Activated CD4-positive, alpha-beta T cell treated with anti-CD3 and anti-CD28 coated beads, Interleukin-2, amount 50 U/mL, for 48 hours (primary cell): ENCODE data around the gene GALNT1.

Experiments
- DNase-seq, 2 experiments: peaks; one replicate each; pipeline ENCODE4 v3.0.0-alpha.2; 2020

The GALNT1 gene

DNA sequence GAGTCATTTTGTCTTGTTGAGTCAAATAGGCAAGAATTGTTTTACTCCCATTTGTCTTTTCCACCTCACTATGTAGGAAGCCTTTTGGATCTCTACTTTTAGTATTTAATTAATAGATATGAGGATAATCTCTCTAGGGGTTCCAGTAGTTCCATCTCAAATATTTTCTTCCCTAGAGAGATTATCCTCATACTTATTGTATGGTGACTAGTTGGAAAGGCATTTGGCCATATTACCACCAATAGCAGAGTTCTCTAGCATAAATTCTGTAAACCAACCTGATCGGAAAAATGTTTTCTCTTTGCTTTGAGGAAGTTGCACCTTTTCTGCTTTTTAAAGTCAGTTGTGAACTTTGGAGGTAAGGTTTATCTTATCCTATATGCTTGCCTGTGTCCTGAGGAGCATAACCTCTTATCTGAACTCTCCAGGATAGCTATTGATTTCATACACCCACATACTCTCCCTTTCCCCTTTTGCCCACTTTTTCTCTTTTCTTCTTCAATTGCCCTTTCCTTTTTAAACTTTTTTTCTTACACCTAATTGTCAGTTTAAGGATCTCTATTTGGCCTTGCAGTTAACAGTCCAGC, 100.8 kb downstream of the GALNT1 start:
- no peak for DNase-seq

DNA sequence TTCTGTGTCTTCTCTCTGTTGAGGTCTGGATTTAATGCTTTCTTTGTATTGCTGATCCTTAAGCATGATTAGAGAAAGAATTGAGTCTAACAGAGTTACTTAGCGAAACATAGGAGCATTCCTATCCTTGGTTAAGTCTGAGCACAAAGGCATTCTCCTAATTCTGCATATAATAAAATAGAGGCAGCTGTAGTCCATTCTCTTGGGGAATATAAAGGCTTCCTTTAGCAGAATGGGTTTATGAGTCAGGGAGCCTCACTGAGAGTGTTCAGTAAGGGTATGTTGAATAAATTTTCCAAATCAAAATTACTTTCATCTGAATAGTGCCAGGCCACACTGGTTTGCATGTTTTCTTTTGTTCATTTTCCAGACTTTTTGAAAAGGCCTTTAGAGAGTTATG, 101.5 kb downstream of the GALNT1 start:
- DNase-seq = no peak

- DNase-seq = no peak
Measured at GRCh38 chr18:35688757-35689156, 107.2 kb downstream of the GALNT1 start.

DNA sequence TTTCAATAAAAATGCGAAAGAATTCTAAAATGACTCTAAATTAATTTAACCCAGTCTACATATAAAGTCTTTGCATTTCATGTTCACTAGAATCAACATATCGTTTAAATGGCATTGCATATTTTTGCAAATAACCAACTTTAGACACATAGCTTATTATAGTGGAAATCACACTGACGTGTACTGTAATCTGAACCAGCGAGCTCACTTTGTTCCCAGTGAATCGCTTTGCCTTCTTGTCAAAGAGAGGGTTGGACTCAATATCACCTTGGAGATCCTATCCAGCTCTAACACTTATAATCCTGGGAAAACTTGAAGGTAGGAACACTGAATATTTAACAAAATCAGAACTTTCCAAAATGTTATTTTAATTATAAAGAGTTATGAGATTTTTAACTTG, 108.2 kb downstream of the GALNT1 start:
- no peak for DNase-seq

DNA sequence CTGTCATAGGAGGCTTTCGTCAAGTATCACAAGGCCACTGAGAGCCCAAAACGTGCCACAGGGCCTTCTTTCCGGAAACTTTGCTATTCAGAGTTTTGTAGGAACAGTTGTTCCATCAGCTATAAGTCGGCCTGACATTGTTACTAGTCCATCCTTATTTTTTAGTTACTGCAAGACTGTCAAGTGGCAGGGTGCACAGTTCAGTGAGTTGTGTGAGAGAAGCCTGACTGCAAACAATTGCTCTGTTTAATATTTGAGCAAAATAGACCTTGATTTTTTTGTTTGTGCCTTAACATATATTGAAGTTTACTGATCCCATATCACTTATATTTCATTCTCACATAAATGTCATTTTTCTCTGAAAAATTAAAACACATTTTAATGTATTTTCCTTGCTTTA, 110.1 kb downstream of the GALNT1 start:
- DNase-seq = no peak

GRCh38 chr18:35692866-35693265, 111.3 kb downstream of the GALNT1 start:
- DNase-seq = no peak

DNA sequence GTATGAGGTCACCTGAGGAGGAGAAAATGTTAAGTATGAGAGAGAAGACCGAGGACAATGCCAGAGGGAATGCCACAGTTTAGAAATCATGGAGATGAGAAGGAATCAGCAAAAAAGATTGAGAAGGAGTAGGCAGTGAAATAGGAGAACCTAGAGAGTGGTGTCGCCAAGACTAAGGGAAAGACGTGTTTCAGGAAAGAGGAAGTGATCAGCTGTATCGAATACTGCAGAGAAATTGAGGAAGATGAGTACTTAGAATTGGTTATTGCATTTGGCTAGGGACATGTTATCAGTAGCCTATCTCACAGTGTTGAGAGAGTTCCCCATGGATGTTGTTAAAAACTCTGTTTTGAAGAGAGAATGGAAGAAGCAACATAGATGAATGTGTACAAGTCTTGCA, 112.3 kb downstream of the GALNT1 start:
- no peak for DNase-seq

GRCh38 chr18:35694808-35695207, 113.3 kb downstream of the GALNT1 start:
- DNase-seq = no peak

DNA sequence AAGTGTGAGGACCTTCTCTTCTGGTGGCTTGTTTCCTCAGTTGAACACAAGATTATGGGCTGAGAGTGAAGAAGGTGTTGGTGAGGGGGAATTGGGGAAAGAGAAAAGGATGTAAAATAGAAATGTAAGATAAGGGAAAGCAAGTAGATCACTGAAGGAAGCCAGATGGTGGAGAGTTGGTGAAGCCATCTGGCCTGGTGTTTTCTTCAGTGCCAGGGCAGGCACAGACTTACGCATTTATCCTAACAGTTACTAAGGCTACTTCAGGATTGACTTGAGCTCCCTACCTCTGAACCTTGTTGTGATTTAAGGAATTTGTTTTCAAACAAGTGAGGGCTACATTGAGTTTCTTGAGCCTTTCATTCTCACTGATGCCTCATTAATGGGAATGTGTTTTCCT, 113.8 kb downstream of the GALNT1 start:
- DNase-seq = no peak

GRCh38 chr18:35695803-35696202, 114.3 kb downstream of the GALNT1 start:
- DNase-seq = no peak

GRCh38 chr18:35696307-35696706, 114.8 kb downstream of the GALNT1 start:
- DNase-seq = no peak

DNA sequence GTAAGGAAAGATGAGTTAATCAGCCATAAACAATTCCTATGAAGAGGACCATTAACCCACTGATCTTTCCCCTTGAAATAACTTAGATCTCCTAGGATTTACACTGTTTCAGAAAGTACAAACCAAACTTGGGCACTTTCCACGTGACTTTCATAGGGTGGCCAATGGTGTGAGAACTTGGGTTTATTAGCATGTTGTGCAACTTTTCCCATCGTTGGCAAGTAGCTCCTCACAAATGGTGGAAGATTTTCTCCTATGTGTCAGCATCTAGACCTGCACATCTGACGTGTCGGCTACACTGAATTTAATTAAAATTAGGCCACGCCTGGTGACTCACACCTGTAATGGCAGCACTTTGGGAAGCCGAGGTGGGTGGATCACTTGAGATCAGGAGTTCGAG, 116.3 kb downstream of the GALNT1 start:
- DNase-seq = no peak

DNA sequence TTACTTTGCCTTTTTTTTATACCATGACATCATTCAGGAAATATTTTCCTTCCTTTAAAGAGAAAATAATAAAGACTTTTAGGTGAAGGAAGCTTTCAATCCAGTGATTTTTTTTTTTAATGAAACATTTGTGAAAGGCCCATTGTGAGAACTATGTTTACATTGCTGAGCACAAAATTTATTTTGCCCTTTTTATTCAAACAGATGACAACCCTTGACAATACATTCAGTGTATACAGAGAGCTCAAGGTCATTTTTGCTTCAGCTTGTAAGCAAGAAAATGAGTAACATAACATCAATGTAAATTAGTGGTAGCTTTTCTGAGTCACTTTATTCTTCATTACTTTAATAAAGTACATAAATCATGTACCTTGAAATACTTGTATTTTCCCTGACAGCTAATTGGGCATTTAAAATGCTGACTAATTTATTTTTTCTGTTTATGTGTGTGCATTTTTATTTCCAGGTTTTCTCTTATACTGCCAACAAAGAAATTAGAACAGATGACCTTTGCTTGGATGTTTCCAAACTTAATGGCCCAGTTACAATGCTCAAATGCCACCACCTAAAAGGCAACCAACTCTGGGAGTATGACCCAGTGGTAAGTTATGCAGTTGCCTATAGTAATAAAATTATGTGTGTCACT, 121.6 kb downstream of the GALNT1 start:
- DNase-seq = no peak

DNA sequence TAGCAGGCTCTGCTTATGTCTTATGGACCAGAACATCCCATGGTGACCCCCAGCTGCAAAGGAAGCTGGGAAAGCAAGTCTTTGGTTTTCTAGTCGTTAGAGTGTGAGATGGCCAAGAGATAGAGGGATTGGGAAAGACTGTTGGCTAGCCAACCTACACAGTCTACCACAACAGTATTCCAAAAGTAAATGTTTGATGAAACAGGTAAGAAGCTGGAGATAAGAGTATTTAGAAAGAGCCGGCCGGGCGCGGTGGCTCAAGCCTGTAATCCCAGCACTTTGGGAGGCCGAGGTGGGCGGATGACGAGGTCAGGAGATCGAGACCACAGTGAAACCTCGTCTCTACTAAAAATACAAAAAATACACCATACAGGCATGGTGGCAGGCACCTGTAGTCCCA, 124.4 kb downstream of the GALNT1 start:
- DNase-seq = no peak

GRCh38 chr18:35707247-35707646, 125.7 kb downstream of the GALNT1 start:
- no peak for DNase-seq

GRCh38 chr18:35707674-35708073, 126.1 kb downstream of the GALNT1 start:
- DNase-seq = no peak

DNA sequence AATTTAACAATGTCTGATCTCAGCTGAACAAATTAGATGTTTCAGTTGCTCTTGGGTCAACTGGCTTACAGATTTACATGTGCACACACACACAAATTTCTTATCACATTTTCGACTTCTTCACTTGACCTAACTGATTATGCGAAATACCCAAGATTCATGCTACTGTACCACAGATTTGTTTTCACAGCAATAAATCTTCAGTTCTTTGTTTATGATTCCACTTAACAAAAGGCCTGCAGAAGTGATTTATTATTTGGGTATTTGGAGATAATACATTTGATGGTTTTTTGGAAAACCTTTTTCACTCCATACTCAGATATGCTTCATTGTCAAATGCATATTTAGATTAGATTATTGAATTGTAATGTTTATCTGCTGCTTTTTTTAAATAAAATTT, 129.0 kb downstream of the GALNT1 start:
- DNase-seq = no peak

GRCh38 chr18:35711227-35711626, 129.7 kb downstream of the GALNT1 start:
- no peak for DNase-seq

- DNase-seq = no peak
Measured at GRCh38 chr18:35713545-35713944, 132.0 kb downstream of the GALNT1 start.

DNA sequence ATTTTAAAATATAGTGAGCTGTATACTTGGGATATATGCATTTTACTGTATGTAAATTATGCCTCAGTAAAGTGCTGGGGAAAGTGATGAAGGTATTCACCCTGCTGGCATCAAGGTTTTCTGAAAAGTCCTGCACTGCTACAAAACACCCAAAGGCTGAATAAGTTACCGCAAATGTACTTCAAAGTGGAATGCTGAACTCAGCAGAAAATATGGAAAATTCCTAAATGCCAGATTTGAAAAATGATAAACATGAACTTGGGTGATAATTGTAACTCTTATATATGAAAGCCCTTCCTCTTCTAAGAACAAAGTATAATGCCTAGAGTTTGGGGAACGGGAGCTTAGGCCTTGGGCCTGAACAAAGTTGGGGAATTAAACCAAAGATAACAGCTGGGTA, 133.0 kb downstream of the GALNT1 start:
- DNase-seq = no peak

DNA sequence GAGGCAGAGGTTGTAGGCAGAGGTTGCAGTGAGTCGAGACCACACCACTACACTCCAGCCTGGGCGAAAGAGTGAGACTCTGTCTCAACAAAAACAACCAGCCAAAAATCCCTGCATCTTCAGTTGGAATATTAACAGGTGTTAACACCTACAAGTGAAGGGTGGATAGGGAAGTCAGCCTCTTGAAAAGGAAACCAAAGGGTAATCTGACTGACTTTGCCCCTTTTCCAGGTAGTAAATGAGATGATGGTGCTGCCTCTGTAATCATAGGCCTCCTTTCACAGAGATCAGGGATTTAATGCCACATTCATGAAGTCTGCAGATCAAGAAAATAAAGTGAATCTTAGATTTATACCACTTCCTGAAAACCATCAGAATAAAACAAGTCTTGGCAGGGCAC, 133.6 kb downstream of the GALNT1 start:
- no peak for DNase-seq

DNA sequence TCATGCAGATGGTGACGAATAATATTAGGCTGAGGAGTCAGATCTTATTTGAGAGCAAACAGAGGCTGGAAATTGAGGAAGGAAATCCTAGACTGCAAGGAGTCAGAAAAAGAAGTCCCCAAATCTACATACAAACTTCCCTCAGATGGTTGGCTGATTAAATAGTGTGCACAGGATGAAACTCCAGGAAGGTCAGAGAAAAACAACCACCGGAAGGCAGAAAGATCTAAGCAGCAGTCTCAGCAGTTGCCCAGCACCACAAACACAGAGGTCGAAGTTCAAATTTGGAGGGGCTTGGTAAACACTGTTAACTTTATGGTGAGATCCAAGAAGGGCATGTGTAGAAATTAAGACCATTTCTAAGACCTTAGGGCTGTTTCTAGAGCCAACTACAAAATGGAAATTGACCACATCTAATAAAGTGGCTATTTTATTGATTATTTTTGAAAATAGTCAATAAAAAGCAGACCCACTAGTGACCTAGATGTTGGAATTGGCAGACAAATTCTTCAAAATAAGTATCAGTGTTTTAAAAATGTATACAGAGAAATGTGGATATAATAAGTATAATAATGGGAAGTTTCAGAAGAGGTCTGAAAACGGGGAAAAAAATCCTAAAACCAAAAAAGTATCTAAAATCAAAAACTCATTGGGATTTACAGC, 134.8 kb downstream of the GALNT1 start:
- DNase-seq = no peak

DNA sequence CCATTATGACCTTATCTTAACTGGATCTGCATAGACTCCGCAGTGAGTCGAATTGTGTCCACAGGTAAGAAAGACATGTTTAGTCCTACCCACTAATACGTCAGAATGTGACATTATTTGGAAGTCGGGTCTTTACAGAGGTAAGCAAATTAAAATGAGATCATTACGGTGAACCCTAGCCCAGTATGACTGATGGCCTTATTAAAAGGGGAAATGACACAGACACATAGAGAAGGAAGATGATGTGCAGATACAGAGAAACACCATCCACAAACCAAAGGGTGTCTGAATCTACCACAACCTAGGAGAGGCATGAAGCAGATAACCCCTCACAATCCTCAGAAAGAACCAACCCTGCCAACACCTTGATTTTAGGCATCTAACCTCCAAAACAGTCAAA, 135.6 kb downstream of the GALNT1 start:
- DNase-seq = no peak

- no peak for DNase-seq
Measured at GRCh38 chr18:35721431-35722081, 140.0 kb downstream of the GALNT1 start.
